Omental fat pad (tissue), 4 donors: ENCODE results near the gene WIPF3. TPM values are rescaled to one million over a fixed set of nuclear protein-coding genes. Genes with fewer than 3 reads are reported as not detected.

Experiments used
- ATAC-seq: fragments of 150-250 bp; one replicate; pipeline ENCODE4 v1.9.1; 2016; ENCODE audit warnings: mild to moderate bottlenecking, moderate library complexity; ENCODE audit not compliant: low FRiP score
- DNase-seq: peaks from one replicate; pipeline ENCODE4 v3.0.0-alpha.2; 2019; ENCODE audit warnings: low spot score
- total RNA-seq, 4 donors: library from RNA; depleted of rRNA; stranded (reverse); fragments of >200 nt; gene quantifications; one replicate each; pipeline ENCODE4 v1.1.0, GENCODE V29; 2016
- TF ChIP-seq, protein P1 (sequence below), 3 donors: fragments of 450-650 bp; IDR thresholded peaks; one replicate each; pipeline ENCODE4 v1.5.1; 2016 to 2017; ENCODE audit warnings: antibody characterized with exemption in 3 of 3, mild to moderate bottlenecking in 3 of 3, moderate library complexity in 2 of 3

WIPF3 gene
- total RNA-seq, 4 donors from 2014 or later = 0.19 to 1.6 (median 0.37) TPM

DNA sequence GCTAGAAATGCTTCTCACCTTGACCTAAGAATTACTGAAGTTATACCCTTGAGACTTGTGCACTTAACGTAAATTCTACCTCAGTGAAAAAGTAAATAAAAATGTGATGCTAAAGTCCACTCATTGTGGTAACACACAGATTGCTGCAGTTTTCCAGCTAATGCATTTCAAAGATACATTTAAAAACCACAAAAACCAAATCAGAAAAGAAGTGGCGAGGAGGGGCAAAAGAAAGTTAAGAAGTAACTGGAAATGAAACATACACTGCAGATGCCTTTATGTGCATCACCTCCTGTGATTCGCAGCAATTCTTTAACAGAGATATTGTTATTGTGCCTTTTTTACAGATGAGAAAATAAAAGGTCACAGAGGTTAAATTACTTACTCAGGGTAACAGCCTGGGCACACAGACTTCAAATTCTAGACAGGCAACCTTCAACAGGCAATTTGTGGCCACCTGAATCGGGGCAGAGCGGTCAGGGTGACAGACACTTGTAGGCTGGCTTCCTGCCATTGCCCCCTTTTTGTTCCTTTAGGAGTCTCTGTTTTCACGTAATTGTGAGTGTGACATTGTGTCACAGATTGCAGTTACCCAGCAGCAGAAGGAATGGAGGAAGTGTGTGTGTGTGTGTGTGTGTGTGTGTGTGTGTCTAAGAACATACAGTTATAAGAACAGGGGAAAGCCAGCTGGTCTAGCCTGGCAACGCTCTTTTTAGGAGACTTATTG lies 1.9 kb downstream of the WIPF3 start:
- TF ChIP-seq, protein P1, sequence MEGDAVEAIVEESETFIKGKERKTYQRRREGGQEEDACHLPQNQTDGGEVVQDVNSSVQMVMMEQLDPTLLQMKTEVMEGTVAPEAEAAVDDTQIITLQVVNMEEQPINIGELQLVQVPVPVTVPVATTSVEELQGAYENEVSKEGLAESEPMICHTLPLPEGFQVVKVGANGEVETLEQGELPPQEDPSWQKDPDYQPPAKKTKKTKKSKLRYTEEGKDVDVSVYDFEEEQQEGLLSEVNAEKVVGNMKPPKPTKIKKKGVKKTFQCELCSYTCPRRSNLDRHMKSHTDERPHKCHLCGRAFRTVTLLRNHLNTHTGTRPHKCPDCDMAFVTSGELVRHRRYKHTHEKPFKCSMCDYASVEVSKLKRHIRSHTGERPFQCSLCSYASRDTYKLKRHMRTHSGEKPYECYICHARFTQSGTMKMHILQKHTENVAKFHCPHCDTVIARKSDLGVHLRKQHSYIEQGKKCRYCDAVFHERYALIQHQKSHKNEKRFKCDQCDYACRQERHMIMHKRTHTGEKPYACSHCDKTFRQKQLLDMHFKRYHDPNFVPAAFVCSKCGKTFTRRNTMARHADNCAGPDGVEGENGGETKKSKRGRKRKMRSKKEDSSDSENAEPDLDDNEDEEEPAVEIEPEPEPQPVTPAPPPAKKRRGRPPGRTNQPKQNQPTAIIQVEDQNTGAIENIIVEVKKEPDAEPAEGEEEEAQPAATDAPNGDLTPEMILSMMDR (IDR thresholded peaks at IDR 0.05) = no peak
- DNase-seq = no peak
- ATAC-seq = no peak

DNA sequence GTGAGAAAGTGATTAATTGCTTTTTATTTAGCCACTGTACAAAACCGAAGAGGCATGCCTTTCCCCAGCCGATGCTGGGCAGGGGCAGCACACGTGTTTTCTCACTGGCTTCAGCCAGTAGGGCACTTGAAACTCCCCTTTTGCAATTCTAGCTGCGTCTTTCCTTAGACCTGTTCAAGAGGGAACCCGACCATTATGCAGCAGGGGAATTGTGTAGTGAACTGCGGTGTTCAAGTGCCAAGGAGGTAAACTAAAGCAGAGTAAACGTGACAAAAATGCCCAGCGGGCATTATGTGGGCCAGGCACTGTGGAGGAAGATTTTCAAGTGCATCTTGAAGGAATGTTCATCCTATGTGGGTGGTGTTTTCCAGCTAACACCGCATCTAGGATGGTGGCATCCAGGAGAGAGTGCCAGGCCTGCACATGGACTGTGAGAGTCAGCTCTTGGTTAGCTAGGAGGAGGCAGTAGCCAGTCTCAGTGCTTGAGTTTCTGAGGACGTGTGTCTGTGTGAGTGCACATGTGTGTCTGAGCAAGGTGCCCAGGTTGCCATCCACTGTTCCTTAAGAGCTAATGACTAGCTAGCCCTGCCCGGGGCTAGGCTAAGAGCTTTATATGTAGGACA lies 3.3 kb downstream of the WIPF3 start:
- TF ChIP-seq, protein P1 (IDR thresholded peaks at IDR 0.05) = no peak

GRCh38 chr7:29810297-29810696 lies 4.0 kb downstream of the WIPF3 start:
- ATAC-seq (no peak), DNase-seq (no peak)
- TF ChIP-seq, protein P1 (IDR thresholded peaks at IDR 0.05) = no peak

More for the DNA sequence above, 3.3 kb downstream of the WIPF3 start:
- ATAC-seq = no peak
- no peak for DNase-seq

- ATAC-seq = no peak
- DNase-seq = no peak
- TF ChIP-seq, protein P1 (IDR thresholded peaks at IDR 0.05) = no peak
These were observed 4.6 kb downstream of the WIPF3 start for GRCh38 chr7:29810813-29811482.

- DNase-seq (no peak), ATAC-seq (no peak)
These were observed 5.3 kb downstream of the WIPF3 start for GRCh38 chr7:29811586-29811985.

GRCh38 chr7:29812185-29812876 lies 6.0 kb downstream of the WIPF3 start:
- TF ChIP-seq, protein P1 (IDR thresholded peaks at IDR 0.05) = no peak
- ATAC-seq = no peak
- DNase-seq = no peak

More at GRCh38 chr7:29811586-29811985, 5.3 kb downstream of the WIPF3 start:
- TF ChIP-seq, protein P1 (IDR thresholded peaks at IDR 0.05) = no peak
